C4-2B (cell line): ENCODE results near the gene DZIP3.

Source experiments
- CTCF ChIP-seq: fragments of 450-650 bp; conservative IDR thresholded peaks from 2 replicates; pipeline ENCODE4 v1.5.1; 2017; ENCODE audit warnings: mild to moderate bottlenecking
- ZFX ChIP-seq: fragments of 450-650 bp; IDR thresholded peaks from 2 replicates; pipeline ENCODE4 v1.6.1; 2017

GRCh38 chr3:108603691-108604090, 14.2 kb downstream of the DZIP3 start:
- no peak for TF ChIP-seq CTCF
- no peak for TF ChIP-seq ZFX
